ENCODE results near the gene ICOS.

GRCh38 chr2:203889542-203889941 is 47.0 kb upstream of the ICOS start:
- no peak for TF ChIP-seq CTCF (IDR thresholded peaks at IDR 0.05; ENCODE audit: low read length)
- TF ChIP-seq EZH2 (IDR thresholded peaks at IDR 0.05; ENCODE audit: borderline replicate concordance, low read length), result no peak

All from OCI-LY1 (cell line).